T-cell (primary cell): ENCODE results near the gene IQGAP2. TPM values are rescaled to one million over a fixed set of nuclear protein-coding genes. Genes with fewer than 3 reads are reported as not detected.
"Not testable (repeated sequence)": the region's sequence is repeated elsewhere in the genome, so short reads cannot be mapped to it uniquely, and the experiment has no call there.

Experiments
- ATAC-seq, 4 experiments: fragments of 200-7000 bp in 3 of 4; fragments of 150-1000 bp in 1 of 4; cut with Tn5 transposase; replicated peaks in 1 of 4; 1 replicate in 3 of 4; 2 replicates in 1 of 4; pipeline ENCODE4 v1.10.0; 2021; ENCODE audit warnings: moderate library complexity in 3 of 4, mild to moderate bottlenecking in 2 of 4, moderate number of reproducible peaks in 1 of 4
- CTCF ChIA-PET, 2 donors: fragments of 300-600 bp; sonication (Branson Sonifier 250); formaldehyde crosslinking; loops; one replicate each; lab custom pipeline; 2022; ENCODE audit warnings: antibody characterized with exemption in 2 of 2; lab: Charles Lee
- POLR2A ChIA-PET, 2 donors: fragments of 300-600 bp; sonication (Branson Sonifier 250); formaldehyde crosslinking; loops; one replicate each; lab custom pipeline; 2022; ENCODE audit warnings: antibody characterized with exemption in 2 of 2; lab: Charles Lee
- DNase-seq, 35 experiments: peaks; one replicate each; pipeline versions ENCODE4 v3.0.0 to v3.0.0-alpha.2; 2013 to 2023
- H3K27ac ChIP-seq: one replicate; pipeline ENCODE4 v1.5.1; 2013; ENCODE audit warnings: low read length
- H3K27me3 ChIP-seq, 2 experiments: replicated peaks in 1 of 2; 1 replicate in 1 of 2; 2 replicates in 1 of 2; pipeline versions ENCODE4 v1.6.1 to v1.7.0; 2013; ENCODE audit warnings: low read length in 1 of 2, mixed read lengths in 1 of 2; ENCODE audit not compliant: control insufficient read depth in 2 of 2, insufficient read depth in 2 of 2; ENCODE audit errors: extremely low read depth in 1 of 2
- H3K36me3 ChIP-seq, 2 donors: 1 replicate in 1 of 2; 2 replicates in 1 of 2; pipeline versions ENCODE4 v1.6.1 to v1.7.0; 2013; ENCODE audit warnings: low read length in 1 of 2; ENCODE audit not compliant: control insufficient read depth in 2 of 2, insufficient read depth in 1 of 2; ENCODE audit errors: extremely low read depth in 1 of 2
- H3K4me1 ChIP-seq, 2 experiments: 1 replicate in 1 of 2; 2 replicates in 1 of 2; pipeline versions ENCODE4 v1.6.1 to v1.7.0; 2013; ENCODE audit warnings: low read length in 2 of 2, mixed read lengths in 1 of 2; ENCODE audit not compliant: insufficient read depth in 2 of 2, control insufficient read depth in 1 of 2; ENCODE audit errors: extremely low read depth in 1 of 2
- H3K4me3 ChIP-seq, 2 donors: 1 replicate in 1 of 2; 2 replicates in 1 of 2; pipeline versions ENCODE4 v1.5.1 to v1.7.0; 2013; ENCODE audit warnings: mild to moderate bottlenecking in 2 of 2, low read length in 1 of 2, moderate library complexity in 1 of 2; ENCODE audit not compliant: control insufficient read depth in 1 of 2; ENCODE audit errors: extremely low read depth in 1 of 2
- H3K9me3 ChIP-seq: 2 replicates; pipeline ENCODE4 v1.7.0; 2013
- H3K27ac Mint-ChIP-seq, 2 donors: one replicate each; pipeline ENCODE4 v1.8.0; 2020 to 2021; ENCODE audit warnings: mild to moderate bottlenecking in 2 of 2, mixed read lengths in 2 of 2
- H3K27me3 Mint-ChIP-seq, 2 donors: one replicate each; pipeline ENCODE4 v1.8.0; 2021 to 2022; ENCODE audit warnings: mixed read lengths in 2 of 2
- H3K36me3 Mint-ChIP-seq: one replicate; pipeline ENCODE4 v1.8.0; 2021; ENCODE audit warnings: mixed read lengths
- H3K4me1 Mint-ChIP-seq, 3 donors: one replicate each; pipeline ENCODE4 v1.8.0; 2020 to 2022; ENCODE audit warnings: mixed read lengths in 3 of 3, mild to moderate bottlenecking in 1 of 3
- H3K4me3 Mint-ChIP-seq, 3 donors: one replicate each; pipeline ENCODE4 v1.8.0; 2020 to 2022; ENCODE audit warnings: mild to moderate bottlenecking in 3 of 3, mixed read lengths in 3 of 3, moderate library complexity in 3 of 3
- H3K9me3 Mint-ChIP-seq, 3 donors: one replicate each; pipeline ENCODE4 v1.8.0; 2020 to 2022; ENCODE audit warnings: mixed read lengths in 3 of 3
- WGBS: methylation state at CpG from one replicate; pipeline ENCODE4 v1.1.5; 2013; ENCODE audit warnings: missing lambda C conversion rate; ENCODE audit not compliant: insufficient coverage; 5-methylcytosine and 5-hydroxymethylcytosine counted together
- total RNA-seq, 35 experiments: library from RNA in 6 of 35; stranded (reverse) in 6 of 35; fragments of 120-200 nt in 1 of 35; gene quantifications; one replicate each; pipeline versions ENCODE4 v1.2.1 to v1.2.4 and lab custom pipeline; 2013 to 2026

The IQGAP2 gene
- total RNA-seq, 5 donors from 2014 or later (not counting 1 experiment from before 2014, with no cell fraction given) = 66.5 to 121 (median 72.5) TPM

- Mint-ChIP-seq H3K27me3 (no peaks in the 10 kb centered on the region), H3K9me3 (no peaks in the 10 kb centered on the region), H3K27ac (peak overlapping the region in 1 of 2 donors; percentile 71), H3K36me3 (peaks cover 14% of the 10 kb centered on the region), H3K4me1 (peaks cover 45 to 78% (median 76%) of the 10 kb centered on the region in 3 donors), H3K4me3 (no peak overlapping the region)
- 87% methylated on average over 5 of the region's 12 CpGs for WGBS
- Histone ChIP-seq H3K36me3 (peaks cover 6 to 8% of the 10 kb centered on the region in 2 donors), H3K4me1 (peaks cover 4 to 31% of the 10 kb centered on the region in 2 experiments), H3K4me3 (no peak overlapping the region), H3K9me3 (no peaks in the 10 kb centered on the region), H3K27me3 (no peaks in the 10 kb centered on the region), H3K27ac (no peak overlapping the region)
- CTCF ChIA-PET = interaction anchor here in 1 of 2 donors (0.9 kb wide), 1 partner anchor 19 kb away, joined by 3 read pairs; no protein-coding TSS in a partner anchor
- POLR2A ChIA-PET = no interaction called here
- DNase-seq (no peak), ATAC-seq (no peak)
Observed at GRCh38 chr5:76425928-76426804, 23.1 kb downstream of the IQGAP2 start.

- POLR2A ChIA-PET = no interaction called here
- Mint-ChIP-seq H3K27me3 (no peaks in the 10 kb centered on the region), H3K9me3 (no peaks in the 10 kb centered on the region), H3K4me3 (no peak overlapping the region), H3K4me1 (peaks cover 41 to 71% (median 70%) of the 10 kb centered on the region in 3 donors), H3K27ac (peak overlapping the region in 1 of 2 donors; percentile 15), H3K36me3 (peaks cover 14% of the 10 kb centered on the region)
- H3K27me3 ChIP-seq = no peaks in the 10 kb centered on the region
- peaks cover 6 to 8% of the 10 kb centered on the region in 2 donors for H3K36me3 ChIP-seq
- CTCF ChIA-PET = interaction anchor here in 1 of 2 donors (0.7 kb wide), 1 partner anchor 43 kb away, joined by 4 read pairs; no protein-coding TSS in a partner anchor
- ATAC-seq (no peak), DNase-seq (no peak)
- H3K27ac ChIP-seq = no peak overlapping the region
- no peaks in the 10 kb centered on the region for H3K9me3 ChIP-seq
- no peak overlapping the region for H3K4me3 ChIP-seq
- H3K4me1 ChIP-seq = peaks cover 4 to 31% of the 10 kb centered on the region in 2 experiments
- WGBS = 97% methylated on average over 11 of the region's 14 CpGs
Observed at GRCh38 chr5:76427206-76428140, 24.4 kb downstream of the IQGAP2 start.

GRCh38 chr5:76428550-76428949 is 25.5 kb downstream of the IQGAP2 start:
- 95% methylated on average over 4 of the region's 6 CpGs for WGBS
- H3K27ac Mint-ChIP-seq = not testable (repeated sequence)

GRCh38 chr5:76433261-76433660 is 30.2 kb downstream of the IQGAP2 start:
- no peaks in the 10 kb centered on the region for H3K27me3 Mint-ChIP-seq
- ChIA-PET POLR2A (no interaction called here), CTCF (interaction anchor here in 1 of 2 donors (1.2 kb wide), 1 partner anchor 25 kb away, joined by 3 read pairs; no protein-coding TSS in a partner anchor)
- H3K9me3 ChIP-seq = no peaks in the 10 kb centered on the region
- peaks cover 0 to 10% (median 6%) of the 10 kb centered on the region in 3 donors for H3K9me3 Mint-ChIP-seq
- H3K27me3 ChIP-seq = no peaks in the 10 kb centered on the region
- peaks cover 0 to under 1% of the 10 kb centered on the region in 2 experiments for H3K4me1 ChIP-seq
- ATAC-seq (no peak), DNase-seq (no peak)
- no CpG with 5 or more reads among the region's 1 CpG for WGBS
- H3K27ac ChIP-seq = no peak overlapping the region
- H3K4me3 ChIP-seq = no peak overlapping the region
- H3K27ac Mint-ChIP-seq = peak overlapping the region; percentile 20 to 41
- H3K4me3 Mint-ChIP-seq = no peak overlapping the region
- peaks cover 19% of the 10 kb centered on the region for H3K36me3 Mint-ChIP-seq
- peaks cover 31 to 57% (median 54%) of the 10 kb centered on the region in 3 donors for H3K4me1 Mint-ChIP-seq
- H3K36me3 ChIP-seq = no peaks in the 10 kb centered on the region

More at GRCh38 chr5:76428550-76428949, 25.5 kb downstream of the IQGAP2 start:
- H3K9me3 ChIP-seq, H3K27me3 ChIP-seq, H3K36me3 ChIP-seq, ATAC-seq, H3K27ac ChIP-seq, H3K27me3 Mint-ChIP-seq, H3K4me3 Mint-ChIP-seq, POLR2A ChIA-PET, H3K9me3 Mint-ChIP-seq, DNase-seq, H3K4me3 ChIP-seq: not testable (repeated sequence)
- peaks cover 49 to 71% (median 70%) of the 10 kb centered on the region in 3 donors for H3K4me1 Mint-ChIP-seq
- H3K36me3 Mint-ChIP-seq = peaks cover 14% of the 10 kb centered on the region
- CTCF ChIA-PET = interaction anchor here (0.7 kb wide), 2 partner anchors 20 to 44 kb away, joined by 3 to 4 read pairs; no protein-coding TSS in a partner anchor
- H3K4me1 ChIP-seq = peaks cover 4 to 31% of the 10 kb centered on the region in 2 experiments

- POLR2A ChIA-PET = interaction anchor here in 1 of 2 donors (0.7 kb wide), 1 partner anchor 118 kb away, joined by 4 read pairs; no protein-coding TSS in a partner anchor
- CTCF ChIA-PET, DNase-seq: not testable (repeated sequence)
Observed at GRCh38 chr5:76437507-76437906, 34.4 kb downstream of the IQGAP2 start.

More at GRCh38 chr5:76437507-76437906, 34.4 kb downstream of the IQGAP2 start:
- no CpG with 5 or more reads among the region's 3 CpGs for WGBS
- H3K4me3 Mint-ChIP-seq, ATAC-seq, H3K4me1 ChIP-seq, H3K27me3 ChIP-seq, H3K27ac ChIP-seq, H3K27ac Mint-ChIP-seq, H3K4me3 ChIP-seq, H3K36me3 ChIP-seq, H3K27me3 Mint-ChIP-seq, H3K9me3 ChIP-seq: not testable (repeated sequence)
- peaks cover 0 to 20% (median 6%) of the 10 kb centered on the region in 3 donors for H3K9me3 Mint-ChIP-seq
- peaks cover 45% of the 10 kb centered on the region for H3K36me3 Mint-ChIP-seq
- H3K4me1 Mint-ChIP-seq = peaks cover 51 to 70% (median 66%) of the 10 kb centered on the region in 3 donors
